Head of caudate nucleus (tissue), 42 donors: Measurements from ENCODE around the gene STK17B.
A peak's percentile ranks its signal among the peaks of the same experiment; 100 is the strongest.

Experiments used
- DNase-seq, 42 donors: peaks; one replicate each; pipeline versions ENCODE4 v3.0.0 to v3.0.0-alpha.2; 2020 to 2021; ENCODE audit warnings: mixed read lengths in 7 of 42
- intact Hi-C: fragments of 100-400 bp; cut with DNase I; formaldehyde crosslinking; loops from one replicate; pipeline ENCODE4 v1.15.0; 2022

The STK17B gene

GRCh38 chr2:196186266-196186980 lies 15.0 kb upstream of the STK17B start:
- no peak for DNase-seq
- intact Hi-C loops, result no loop called here

GRCh38 chr2:196184921-196185320 lies 13.5 kb upstream of the STK17B start:
- intact Hi-C loops, result no loop called here
- no peak for DNase-seq

DNA sequence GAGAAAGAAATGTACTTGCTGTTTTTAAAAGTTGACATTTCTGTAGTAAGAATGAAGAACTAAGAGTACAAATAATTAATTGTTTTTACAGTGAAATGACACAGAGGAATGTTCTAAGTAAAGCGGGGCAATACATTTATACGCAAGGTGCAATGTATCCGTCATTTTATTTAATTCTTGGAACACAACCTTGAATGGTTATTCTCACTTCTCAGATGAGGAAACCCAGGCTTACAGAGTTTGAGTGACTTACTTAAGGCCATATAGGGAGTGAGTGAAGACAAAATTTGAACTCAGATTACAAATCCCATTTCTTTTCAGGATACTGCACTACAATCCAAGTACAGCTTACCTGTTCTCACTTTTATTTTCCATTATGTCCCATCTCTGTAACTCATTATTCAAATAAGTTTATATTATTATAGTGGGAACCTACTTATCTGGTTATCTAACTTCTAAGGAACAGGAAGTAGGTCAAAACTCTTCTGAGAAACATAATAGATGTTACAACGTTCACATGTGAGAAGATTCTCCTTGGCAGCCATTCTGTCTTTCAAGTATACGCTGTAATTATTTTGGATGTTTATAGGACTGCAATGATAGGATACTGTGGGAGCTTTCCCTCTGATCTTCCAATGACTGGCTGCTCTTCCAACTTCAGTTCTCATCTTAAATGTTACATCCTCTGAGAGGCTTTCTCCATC lies 12.3 kb upstream of the STK17B start:
- DNase-seq, result no peak
- intact Hi-C loops, result no loop called here

DNA sequence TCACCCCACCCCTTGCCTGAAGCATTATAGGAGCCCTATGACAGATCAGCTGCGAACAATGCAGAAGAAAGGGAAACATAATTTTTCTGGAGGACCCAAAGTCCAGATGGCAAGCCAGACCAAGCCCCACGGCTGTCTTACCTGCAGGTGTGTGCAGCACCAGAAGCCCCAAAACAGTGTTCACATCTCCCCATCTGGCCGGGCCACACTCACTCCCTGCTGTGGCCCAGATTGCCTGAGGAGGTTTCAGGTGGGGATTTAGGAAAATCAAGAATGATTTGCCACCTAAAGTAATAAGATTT lies 11.7 kb upstream of the STK17B start:
- DNase-seq, result no peak
- intact Hi-C loops, result no loop called here

DNA sequence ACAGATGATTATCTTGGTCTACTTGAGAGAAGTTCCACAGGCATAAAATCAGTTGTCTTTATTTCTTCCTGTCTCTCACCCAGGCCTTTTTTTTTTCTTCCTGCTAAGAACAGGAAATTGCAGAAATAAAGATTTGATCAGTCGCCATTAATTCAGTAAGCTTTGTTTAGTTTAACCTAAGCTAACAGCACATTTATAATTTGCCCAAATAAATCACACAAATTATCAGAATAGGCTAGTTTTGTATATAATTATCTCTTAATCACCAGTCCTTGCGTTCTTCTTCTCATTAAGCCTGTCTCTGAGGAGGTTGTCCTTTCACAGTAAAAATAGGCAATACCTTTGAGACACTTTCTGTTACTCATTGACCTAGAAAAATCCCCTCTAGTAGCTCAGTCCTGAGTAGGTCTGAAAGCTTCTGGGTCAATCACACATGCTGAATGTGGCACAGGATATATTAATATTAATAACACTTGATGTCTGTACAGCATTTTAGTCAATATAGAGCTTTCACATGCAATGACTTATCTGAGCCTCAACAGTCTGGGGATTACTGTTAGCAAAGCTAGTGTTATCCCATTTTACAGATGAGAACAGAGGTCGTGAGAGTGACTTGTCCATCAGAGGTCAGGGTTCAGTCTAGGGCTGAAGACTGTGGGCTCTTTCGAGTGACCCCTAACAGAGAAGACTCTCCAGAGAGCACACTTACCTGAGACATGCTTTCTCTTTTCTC lies 11.2 kb upstream of the STK17B start:
- no peak for DNase-seq
- intact Hi-C loops, result no loop called here

- DNase-seq, result no peak
- intact Hi-C loops, result no loop called here
These were observed 10.1 kb upstream of the STK17B start for GRCh38 chr2:196181484-196181883.

DNA sequence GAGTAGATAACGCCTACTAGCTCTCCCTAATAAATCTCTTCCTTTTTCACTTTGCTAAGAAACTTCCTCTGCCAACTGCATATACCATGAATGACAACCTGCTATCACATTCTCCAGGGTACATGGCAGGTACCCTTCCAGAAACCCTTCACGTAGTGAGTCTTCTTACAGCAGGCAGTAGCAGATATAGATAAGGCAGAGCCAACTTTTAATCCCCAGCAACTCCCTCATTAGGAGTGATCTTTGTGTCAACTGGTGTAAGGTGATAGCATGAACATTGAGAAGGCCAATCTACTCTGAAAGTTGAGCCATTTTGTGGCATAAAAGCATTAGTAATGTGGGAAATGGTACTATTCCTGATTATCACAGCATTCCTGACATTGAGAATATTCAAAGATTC lies 5.7 kb upstream of the STK17B start:
- no peak for DNase-seq
- intact Hi-C loops, result no loop called here

DNA sequence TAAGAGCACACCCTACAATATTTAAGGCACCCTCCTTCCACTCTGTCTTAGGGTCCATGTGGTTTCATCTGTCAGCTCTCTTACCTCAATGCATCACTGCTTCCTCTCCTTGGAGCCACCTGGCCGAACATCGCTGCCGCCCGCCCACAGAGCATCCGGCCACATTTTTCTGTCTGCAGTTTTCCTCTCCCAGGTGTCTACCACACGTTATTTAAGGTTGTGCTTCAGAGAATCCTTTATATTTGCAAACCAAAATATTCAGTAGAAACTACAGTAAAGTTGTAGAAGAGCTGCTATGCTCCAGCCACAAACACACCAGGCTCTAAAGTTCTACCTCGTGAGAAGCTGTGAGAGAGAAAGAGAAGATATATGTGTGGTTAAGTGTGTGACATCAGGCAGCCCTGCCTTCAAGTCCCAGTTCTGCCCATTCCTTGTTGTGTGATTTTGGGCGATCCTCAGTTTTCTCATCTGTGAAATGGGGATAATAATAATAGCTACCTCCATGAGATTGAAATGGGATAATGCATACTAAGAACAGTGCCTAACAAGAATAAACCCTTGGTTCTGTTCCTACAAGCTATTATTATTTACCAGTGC lies 4.9 kb upstream of the STK17B start:
- DNase-seq, result no peak
- intact Hi-C loops, result no loop called here

DNA sequence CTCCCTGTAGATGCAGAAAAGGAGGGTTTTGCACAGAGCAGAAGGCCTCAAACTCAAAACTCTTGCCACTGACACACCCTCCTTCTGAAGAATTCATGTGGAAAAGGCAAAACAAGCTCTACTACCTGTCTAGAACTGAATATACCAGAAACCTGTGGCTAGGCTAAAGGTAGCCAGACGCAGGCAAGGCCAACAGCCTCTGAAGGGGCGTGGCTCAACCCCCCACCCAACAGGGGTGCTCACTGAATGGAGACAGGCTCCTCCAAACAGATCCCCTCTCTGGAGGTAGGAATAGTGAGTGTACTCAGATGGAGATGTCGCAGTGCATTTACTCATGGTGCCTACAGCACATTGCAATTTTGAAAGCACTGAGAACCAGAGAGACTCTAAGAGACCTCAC lies 3.0 kb upstream of the STK17B start:
- intact Hi-C loops, result no loop called here

GRCh38 chr2:196173505-196173904 lies 2.1 kb upstream of the STK17B start:
- DNase-seq, result no peak
- intact Hi-C loops, result no loop called here

More for the DNA sequence above, 3.0 kb upstream of the STK17B start:
- DNase-seq, result no peak

DNA sequence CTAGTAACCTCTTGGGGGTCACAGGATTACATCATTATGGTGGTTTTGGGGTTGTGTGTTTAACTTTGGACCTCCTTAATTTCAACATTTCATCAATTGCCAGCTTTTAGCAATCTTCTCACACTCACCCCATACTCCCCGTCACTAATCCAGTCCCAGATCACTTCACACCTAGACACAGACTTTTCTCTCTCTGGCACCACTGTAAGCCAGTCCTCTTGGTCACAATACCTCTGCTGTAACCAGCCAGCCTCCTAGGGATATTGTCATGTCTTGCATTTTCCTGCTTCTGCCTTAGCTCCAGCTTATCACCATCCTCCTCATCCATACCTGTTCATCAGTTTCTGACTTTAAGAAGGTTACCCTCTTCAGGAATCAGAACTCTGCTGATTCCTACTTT lies 1.6 kb upstream of the STK17B start:
- no peak for DNase-seq
- intact Hi-C loops, result no loop called here

GRCh38 chr2:196171946-196172345 lies 568 bp upstream of the STK17B start:
- intact Hi-C loops, result no loop called here
- DNase-seq, result peak in 2 of 42 donors; percentile 5 to 46

- intact Hi-C loops, result no loop called here
These were observed 651 bp downstream of the STK17B start for GRCh38 chr2:196170606-196171247.

DNA sequence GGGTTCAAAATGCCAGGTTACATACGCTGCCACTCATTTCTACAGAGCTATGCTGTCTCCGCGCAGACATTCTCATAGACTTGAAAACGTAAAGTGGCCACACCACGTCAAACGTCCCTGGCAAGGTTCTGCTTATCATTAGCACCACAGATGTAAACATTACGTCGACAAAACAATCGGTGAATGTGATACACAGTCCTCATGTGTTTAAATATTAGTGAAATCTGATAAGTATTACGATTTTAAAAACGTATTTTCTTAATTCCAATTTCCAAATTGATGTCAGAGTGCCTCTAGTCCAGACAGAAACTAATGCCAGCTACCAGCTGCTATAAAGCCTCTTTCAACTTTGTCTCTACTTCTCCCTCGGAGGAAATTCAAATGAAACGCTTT lies 1.2 kb downstream of the STK17B start:
- DNase-seq, result peak in 1 of 42 donors; percentile 22
- intact Hi-C loops, result no loop called here

More at GRCh38 chr2:196170606-196171247, 651 bp downstream of the STK17B start:
- DNase-seq, result peak in 29 of 42 donors; percentile 7 to 48 (median 24)

DNA sequence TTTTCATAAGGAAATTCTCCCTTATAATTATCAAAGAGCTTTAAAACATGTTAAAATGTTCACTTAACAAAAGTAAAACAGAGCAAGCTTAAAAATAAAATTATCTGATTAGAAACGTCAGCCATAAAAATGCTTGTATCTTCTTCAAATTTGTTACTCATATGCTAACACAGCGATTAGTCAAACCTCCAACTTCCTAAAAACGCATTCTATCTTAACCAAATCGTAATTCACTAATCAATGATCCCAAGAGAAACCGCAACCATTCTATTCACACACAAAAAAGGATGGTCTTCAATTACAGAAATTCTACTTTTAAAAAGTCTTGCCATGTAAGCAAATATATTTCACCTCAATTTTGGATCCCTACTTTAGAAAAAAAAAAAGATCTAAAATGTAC lies 1.9 kb downstream of the STK17B start:
- intact Hi-C loops, result no loop called here
- no peak for DNase-seq

DNA sequence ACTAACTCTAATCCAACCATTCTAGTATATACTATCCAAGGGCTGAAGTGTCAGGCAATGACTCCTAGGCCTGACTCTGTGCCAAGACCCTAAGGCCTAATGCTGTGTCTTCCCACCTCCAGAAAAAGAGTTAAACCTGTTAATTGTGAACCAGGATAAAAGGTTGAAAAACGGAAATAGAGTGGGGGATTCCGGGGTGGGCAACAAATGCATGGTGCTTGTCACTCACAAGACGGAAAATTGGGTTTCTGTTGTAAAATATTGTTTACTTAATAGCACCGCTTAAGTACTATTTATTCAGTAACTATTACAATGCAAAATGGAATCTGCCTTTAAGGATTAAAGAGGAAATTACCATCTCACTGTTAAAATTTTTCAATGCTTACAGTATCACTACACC lies 3.2 kb downstream of the STK17B start:
- no peak for DNase-seq
- intact Hi-C loops, result no loop called here

- no peak for DNase-seq
- intact Hi-C loops, result no loop called here
These were observed 3.7 kb downstream of the STK17B start for GRCh38 chr2:196167666-196168065.

DNA sequence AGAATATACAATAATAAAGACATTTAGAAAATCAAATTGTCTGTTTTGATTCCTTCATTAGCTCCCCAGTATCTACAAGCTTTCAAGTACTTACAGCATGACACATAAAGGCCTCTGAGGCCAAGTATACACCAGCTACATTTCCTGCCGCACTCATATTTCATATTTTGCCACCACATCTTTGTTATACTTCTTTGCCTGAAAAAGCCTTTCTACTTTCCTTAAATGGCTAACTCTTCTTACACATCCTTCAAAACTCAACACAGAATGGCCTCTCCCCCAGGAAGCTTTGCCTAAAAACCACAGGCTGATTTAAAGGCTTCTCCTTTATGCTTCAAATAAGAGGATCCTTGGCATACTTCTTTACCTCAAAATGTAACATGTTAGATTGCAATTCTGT lies 4.5 kb downstream of the STK17B start:
- no peak for DNase-seq
- intact Hi-C loops, result no loop called here

- intact Hi-C loops, result no loop called here
- DNase-seq, result no peak
These were observed 6.4 kb downstream of the STK17B start for GRCh38 chr2:196165016-196165415.

GRCh38 chr2:196163285-196163684 lies 8.1 kb downstream of the STK17B start:
- intact Hi-C loops, result no loop called here
- DNase-seq, result no peak
